Measurements from ENCODE around the gene RPL3. TPM values are rescaled to one million over a fixed set of nuclear protein-coding genes. Genes with fewer than 3 reads are reported as not detected.

The RPL3 gene
- total RNA-seq, 4 donors from 2014 or later = 909 to 2,069 (median 1,420) TPM

DNA sequence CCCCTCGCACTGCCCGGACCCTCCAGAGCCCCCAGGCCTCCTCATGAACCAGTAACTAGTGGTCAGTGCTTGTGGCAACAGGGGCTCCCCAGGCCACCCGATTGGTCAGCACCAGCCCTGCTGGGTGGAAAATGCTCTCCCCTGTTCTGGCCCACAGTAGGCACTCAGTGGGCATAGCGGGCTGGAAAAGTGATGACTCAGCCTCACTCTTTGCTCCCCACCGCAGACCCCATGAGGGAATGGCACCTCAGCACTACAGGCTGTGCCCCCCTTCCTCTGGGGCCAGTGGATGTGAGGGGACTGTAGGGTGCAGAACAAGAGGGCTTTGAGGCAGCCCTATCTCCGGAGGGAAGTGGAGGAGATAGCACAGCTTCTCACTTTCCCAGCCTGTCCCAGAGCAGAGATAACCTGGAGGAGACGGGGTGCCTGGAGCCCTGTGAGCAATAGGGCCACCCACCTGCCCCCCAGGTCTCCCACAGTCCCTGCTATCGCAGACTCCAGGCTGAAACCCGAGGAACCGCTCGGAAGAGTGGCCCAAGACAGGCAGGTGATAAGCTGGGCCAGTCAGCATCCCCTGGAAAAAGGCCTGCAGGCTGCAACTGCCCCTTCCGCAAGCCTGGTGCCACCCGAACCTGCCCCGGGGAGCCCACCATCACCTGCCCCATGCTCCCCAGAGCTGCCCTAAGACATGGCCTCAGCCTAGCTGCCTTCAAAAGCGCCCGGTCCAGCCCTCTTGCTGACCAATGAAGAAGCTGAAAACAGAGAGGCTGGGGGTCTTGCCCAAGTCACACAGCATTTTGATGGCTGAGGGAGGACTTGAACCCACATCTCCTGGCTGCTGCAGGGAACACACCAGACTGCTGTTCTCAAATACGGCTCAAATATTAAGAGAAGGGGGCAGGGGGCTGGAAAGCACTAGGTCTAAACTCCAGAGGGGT is 45.2 kb downstream of the RPL3 start:
- WGBS, 2 donors (ENCODE audit: low coverage in 1 of 2) = 59 to 87% methylated on average over 3 to 17 of the region's 17 CpGs

DNA sequence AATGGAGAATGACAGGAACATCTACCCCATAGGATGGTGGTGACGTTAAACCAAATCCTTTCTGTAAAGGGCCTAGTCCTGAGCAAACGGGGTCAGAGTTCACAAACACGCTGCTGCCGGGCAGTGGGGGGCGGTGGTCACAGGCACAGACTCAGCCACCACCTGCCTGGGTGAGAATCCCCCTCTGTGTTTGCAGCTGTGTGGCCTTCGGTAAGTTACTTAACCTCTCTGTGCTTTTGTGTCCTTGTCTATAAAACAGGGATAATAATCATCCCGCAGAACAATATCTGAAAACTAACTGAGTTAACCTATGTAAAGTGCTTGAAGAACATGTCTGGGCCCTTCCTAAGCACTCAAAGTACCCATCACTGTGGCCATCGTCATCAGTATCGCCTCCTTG is 48.6 kb downstream of the RPL3 start:
- WGBS, 2 donors (ENCODE audit: low coverage in 1 of 2) = 95 to 100% methylated on average over 3 to 9 of the region's 9 CpGs
- H3K4me3 ChIP-seq = no peak overlapping the region
- no peak for DNase-seq
- H3K27ac ChIP-seq = no peak overlapping the region
- H3K4me1 ChIP-seq = no peaks in the 10 kb centered on the region
- TF ChIP-seq EP300 (IDR thresholded peaks at IDR 0.05; ENCODE audit: low read depth) (no peak), POLR2A (IDR thresholded peaks at IDR 0.05) (no peak), POLR2AphosphoS5 (IDR thresholded peaks at IDR 0.05) (no peak)
- TF ChIP-seq, protein P1, sequence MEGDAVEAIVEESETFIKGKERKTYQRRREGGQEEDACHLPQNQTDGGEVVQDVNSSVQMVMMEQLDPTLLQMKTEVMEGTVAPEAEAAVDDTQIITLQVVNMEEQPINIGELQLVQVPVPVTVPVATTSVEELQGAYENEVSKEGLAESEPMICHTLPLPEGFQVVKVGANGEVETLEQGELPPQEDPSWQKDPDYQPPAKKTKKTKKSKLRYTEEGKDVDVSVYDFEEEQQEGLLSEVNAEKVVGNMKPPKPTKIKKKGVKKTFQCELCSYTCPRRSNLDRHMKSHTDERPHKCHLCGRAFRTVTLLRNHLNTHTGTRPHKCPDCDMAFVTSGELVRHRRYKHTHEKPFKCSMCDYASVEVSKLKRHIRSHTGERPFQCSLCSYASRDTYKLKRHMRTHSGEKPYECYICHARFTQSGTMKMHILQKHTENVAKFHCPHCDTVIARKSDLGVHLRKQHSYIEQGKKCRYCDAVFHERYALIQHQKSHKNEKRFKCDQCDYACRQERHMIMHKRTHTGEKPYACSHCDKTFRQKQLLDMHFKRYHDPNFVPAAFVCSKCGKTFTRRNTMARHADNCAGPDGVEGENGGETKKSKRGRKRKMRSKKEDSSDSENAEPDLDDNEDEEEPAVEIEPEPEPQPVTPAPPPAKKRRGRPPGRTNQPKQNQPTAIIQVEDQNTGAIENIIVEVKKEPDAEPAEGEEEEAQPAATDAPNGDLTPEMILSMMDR (IDR thresholded peaks at IDR 0.05) = no peak
- H3K27me3 ChIP-seq = no peaks in the 10 kb centered on the region
- in situ Hi-C loops (cut with MboI; ENCODE audit: low pct_ligation_motif_present in 1 of 4, low pct_unique_long_range_greater_than_20kb in 1 of 4, low sequenced_read_pairs in 3 of 4) (no loop called here), intact Hi-C loops (cut with DNase I; ENCODE audit: low total_unique reads) (no loop called here)
- H3K36me3 ChIP-seq = no peaks in the 10 kb centered on the region
- no peaks in the 10 kb centered on the region for H3K9me3 ChIP-seq

More for the DNA sequence above, 45.2 kb downstream of the RPL3 start:
- Histone ChIP-seq H3K4me1 (no peaks in the 10 kb centered on the region), H3K9me3 (no peaks in the 10 kb centered on the region), H3K27me3 (peaks cover 10% of the 10 kb centered on the region), H3K27ac (no peak overlapping the region), H3K4me3 (no peak overlapping the region), H3K36me3 (no peaks in the 10 kb centered on the region)
- DNase-seq = no peak
- intact Hi-C loops (cut with DNase I; ENCODE audit: low total_unique reads) (no loop called here), in situ Hi-C loops (cut with MboI; ENCODE audit: low pct_ligation_motif_present in 1 of 4, low pct_unique_long_range_greater_than_20kb in 1 of 4, low sequenced_read_pairs in 3 of 4) (no loop called here)
- TF ChIP-seq POLR2A (IDR thresholded peaks at IDR 0.05) (no peak), POLR2AphosphoS5 (IDR thresholded peaks at IDR 0.05) (no peak), EP300 (IDR thresholded peaks at IDR 0.05; ENCODE audit: low read depth) (no peak)
- TF ChIP-seq, protein P1 (IDR thresholded peaks at IDR 0.05) = no peak

DNA sequence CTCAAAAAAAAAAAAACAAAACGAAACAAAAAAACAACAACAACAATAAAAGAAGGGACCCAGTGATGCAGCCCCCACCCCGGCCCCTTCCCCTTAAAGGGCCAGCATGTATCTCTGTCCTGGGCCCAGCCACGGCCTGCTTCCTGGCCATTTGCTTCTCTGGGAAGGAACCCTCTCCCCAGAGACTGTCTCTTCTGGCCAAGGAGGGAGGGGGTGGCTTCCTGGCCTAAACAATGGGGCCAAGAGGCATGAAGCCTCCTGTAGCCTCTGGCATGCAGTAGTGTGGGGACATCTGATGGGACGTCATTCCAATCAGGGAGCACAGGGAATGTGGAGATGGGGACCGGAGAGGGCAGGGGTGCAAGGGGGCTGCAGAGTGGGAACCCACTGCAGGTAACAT is 49.1 kb downstream of the RPL3 start:
- Histone ChIP-seq H3K27me3 (no peaks in the 10 kb centered on the region), H3K9me3 (no peaks in the 10 kb centered on the region), H3K4me1 (no peaks in the 10 kb centered on the region), H3K4me3 (no peak overlapping the region), H3K27ac (no peak overlapping the region), H3K36me3 (no peaks in the 10 kb centered on the region)
- in situ Hi-C loops (cut with MboI; ENCODE audit: low pct_ligation_motif_present in 1 of 4, low pct_unique_long_range_greater_than_20kb in 1 of 4, low sequenced_read_pairs in 3 of 4) (no loop called here), intact Hi-C loops (cut with DNase I; ENCODE audit: low total_unique reads) (no loop called here)
- TF ChIP-seq POLR2AphosphoS5 (IDR thresholded peaks at IDR 0.05) = no peak
- TF ChIP-seq, protein P1 (IDR thresholded peaks at IDR 0.05) = no peak
- no peak for TF ChIP-seq EP300 (IDR thresholded peaks at IDR 0.05; ENCODE audit: low read depth)
- no peak for TF ChIP-seq POLR2A (IDR thresholded peaks at IDR 0.05)
- DNase-seq = no peak
- 40 to 77% methylated on average over 1 to 5 of the region's 5 CpGs for WGBS, 2 donors (ENCODE audit: low coverage in 1 of 2)

DNA sequence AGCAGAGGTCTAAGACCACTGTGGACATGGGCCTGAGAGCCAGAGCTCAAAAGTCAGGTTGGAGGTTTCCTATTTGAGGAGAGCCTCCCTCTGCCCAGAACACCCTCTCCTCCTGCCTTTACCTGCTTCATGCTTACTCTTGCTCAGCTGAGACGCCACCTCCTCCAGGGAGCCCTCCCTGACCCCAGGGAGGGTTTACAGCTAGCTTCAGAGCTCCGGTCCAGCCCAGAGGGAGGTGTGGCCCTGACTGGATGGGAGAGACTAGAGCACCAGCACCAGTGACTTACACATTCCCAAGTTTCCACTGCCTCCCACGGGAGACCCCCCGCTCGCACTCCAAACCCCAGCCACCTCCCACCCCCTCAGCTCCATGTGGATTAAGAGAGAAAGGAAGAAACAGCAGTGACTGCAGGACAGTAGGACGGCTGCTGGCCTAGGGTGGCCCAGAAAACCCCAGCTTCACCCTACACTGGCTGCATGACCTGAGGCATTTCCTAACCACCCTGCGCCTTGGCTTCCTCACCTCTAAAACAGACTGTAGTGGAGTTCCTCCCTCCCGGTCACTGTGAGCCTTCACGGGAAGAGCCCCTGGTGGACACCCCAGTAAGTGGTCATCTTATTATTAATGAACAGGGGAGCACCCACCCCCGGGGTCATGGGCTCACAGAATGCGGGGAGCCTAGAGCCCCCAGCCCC is 50.2 kb downstream of the RPL3 start:
- WGBS, 2 donors (ENCODE audit: low coverage in 1 of 2) = 73 to 89% methylated on average over 3 to 11 of the region's 11 CpGs
- no peak overlapping the region for H3K27ac ChIP-seq
- H3K36me3 ChIP-seq = no peaks in the 10 kb centered on the region
- no peak for DNase-seq
- intact Hi-C loops (cut with DNase I; ENCODE audit: low total_unique reads) (loop anchor here (10.0 kb wide), 2 partner anchors 516 to 1344 kb away; no protein-coding TSS in a partner anchor), in situ Hi-C loops (cut with MboI; ENCODE audit: low pct_ligation_motif_present in 1 of 4, low pct_unique_long_range_greater_than_20kb in 1 of 4, low sequenced_read_pairs in 3 of 4) (no loop called here)
- no peak overlapping the region for H3K4me3 ChIP-seq
- TF ChIP-seq EP300 (IDR thresholded peaks at IDR 0.05; ENCODE audit: low read depth) = no peak
- TF ChIP-seq, protein P1 (IDR thresholded peaks at IDR 0.05) = no peak
- TF ChIP-seq POLR2AphosphoS5 (IDR thresholded peaks at IDR 0.05) = no peak
- no peak for TF ChIP-seq POLR2A (IDR thresholded peaks at IDR 0.05)
- no peaks in the 10 kb centered on the region for H3K9me3 ChIP-seq
- no peaks in the 10 kb centered on the region for H3K4me1 ChIP-seq
- no peaks in the 10 kb centered on the region for H3K27me3 ChIP-seq

Measured in transverse colon (tissue), 4 donors.